ENCODE results near the gene ALKBH7.
"Not testable (repeated sequence)": the region's sequence is repeated elsewhere in the genome, so short reads cannot be mapped to it uniquely, and the experiment has no call there.

ALKBH7 gene, protein sequence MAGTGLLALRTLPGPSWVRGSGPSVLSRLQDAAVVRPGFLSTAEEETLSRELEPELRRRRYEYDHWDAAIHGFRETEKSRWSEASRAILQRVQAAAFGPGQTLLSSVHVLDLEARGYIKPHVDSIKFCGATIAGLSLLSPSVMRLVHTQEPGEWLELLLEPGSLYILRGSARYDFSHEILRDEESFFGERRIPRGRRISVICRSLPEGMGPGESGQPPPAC
- total RNA-seq: 12.9 to 25.0 (median 19.6) reads per million in 4 experiments

DNA sequence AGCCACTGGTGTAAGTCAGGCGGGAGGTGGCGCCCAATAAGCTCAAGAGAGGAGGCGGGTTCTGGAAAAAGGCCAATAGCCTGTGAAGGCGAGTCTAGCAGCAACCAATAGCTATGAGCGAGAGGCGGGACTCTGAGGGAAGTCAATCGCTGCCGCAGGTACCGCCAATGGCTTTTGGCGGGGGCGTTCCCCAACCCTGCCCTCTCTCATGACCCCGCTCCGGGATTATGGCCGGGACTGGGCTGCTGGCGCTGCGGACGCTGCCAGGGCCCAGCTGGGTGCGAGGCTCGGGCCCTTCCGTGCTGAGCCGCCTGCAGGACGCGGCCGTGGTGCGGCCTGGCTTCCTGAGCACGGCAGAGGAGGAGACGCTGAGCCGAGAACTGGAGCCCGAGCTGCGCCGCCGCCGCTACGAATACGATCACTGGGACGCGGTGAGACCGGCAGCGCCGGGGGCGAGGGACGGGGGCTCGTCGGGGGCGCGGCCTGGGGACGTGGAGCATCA, at the start of gene ALKBH7:
ALKBH7 (plus strand) TSS at position 201 of the 502 bp plus-strand sequence; CDS start at position 228, 27 bp downstream.
- peak; percentile 91 for DNase-seq

DNA sequence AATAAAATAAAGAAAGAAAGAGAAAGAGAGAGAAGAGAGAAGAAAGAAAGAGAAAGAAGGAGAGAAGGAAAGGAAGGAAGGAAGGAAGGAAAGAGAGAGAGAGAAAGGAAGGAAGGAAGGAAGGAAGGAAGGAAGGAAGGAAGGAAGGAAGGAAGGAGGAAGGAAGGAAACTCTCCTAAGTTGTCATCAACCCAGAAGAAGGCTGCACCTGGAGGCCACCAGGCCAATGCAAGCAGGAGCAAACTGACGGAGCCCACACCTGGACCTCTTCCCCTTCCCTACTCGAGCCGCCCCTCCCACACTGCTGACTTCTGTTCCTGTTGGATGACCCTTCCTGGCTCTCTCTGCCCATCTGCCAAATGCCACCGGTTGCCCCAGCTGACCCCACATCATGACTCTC, 47.8 kb upstream of the ALKBH7 start:
- DNase-seq: no peak

DNA sequence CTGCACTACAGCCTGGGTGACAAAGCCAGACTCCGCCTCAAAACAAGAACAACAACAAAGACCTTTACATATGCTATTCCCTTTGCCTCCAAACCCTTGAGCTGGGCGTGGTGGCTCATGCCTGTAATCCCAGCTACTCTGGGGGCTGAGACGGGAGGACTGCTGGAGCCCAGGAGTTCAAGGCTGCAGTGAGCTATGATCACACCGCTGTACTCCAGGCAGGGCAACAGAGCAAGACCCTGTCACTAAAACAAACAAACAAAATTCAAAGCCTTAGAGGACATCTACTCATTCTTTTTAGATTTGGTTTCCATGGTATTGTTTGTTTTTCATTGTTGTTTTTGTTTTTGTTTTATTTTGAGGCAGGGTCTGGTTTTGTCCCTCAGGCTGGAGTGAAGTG, 47.0 kb upstream of the ALKBH7 start:
- no peak for DNase-seq

DNA sequence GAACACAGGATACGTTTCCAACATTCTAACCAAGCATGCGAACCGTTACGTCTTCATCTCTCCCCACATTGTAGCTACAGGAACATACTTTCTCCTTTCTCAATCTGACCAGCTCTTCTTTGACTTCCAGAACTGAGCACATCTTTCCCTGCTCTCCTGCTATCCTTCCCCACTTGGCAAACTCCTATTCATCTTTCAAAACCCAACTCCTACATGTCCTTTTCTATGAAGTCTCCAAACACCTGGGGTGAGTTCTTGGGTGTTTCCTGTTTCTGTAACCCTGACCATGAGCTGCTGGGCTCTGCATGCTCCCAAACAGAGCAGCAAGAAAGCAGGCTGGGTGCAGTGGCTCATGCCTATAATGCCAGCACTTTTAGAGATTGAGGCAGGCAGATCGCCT, 45.8 kb upstream of the ALKBH7 start:
- DNase-seq: no peak

DNA sequence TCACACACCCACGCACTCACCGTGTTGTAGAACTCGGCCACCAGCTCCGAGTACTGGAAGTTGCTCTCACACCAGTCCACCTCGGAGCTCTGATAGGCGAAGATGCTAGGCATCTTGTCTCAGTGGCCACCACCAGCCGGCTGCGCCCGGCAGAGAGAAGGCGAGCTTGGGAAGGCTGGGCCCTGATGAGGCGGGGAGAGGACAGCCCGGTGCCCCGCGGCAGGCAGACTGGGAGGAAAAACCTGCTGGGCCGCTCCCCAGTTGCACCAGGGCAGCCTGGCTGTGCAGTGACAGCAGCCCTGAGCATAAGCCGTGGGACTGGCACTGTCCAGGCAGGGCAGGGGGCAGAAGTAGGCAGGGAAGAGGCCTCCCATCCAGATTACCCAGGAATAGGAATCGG, 39.2 kb upstream of the ALKBH7 start, which contains the start of gene ACER1:
ACER1 (minus strand) TSS at position 174 of the 400 bp plus-strand sequence; CDS start at position 113, 61 bp downstream.
- DNase-seq: no peak

DNA sequence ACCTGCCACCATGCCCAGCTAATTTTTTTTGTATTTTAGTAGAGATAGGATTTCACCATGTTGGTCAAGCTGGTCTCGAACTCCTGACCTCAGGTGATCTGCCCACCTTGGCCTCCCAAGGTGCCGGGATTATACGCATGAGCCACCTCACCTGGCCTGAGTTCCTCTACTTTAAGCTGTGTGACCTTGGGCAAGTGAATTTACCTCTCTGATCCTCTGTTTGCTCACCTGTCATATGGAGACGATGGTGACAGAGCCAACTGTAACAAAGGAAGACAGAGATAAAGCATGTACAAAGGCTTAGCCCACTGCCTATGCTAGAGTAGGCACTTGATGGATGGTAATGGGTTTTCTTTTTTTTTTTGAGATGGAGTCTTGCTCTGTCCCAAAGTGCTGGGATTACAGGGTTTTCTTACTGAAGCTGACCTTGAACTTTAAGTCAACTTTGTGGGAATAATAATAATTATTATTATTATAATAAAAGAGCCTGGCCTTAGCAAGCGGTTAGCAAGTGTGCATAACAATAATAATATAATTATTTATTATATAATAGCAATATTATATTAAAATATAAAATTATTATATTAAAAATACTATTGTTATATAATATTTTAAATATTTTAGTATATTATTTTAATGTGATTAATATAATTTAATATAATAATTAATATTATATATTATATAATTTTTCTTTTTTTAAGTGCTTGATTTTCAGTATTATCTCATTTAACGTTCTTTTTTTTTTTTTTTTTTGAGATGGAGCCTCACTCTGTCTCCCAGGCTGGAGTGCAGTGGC, 37.9 kb upstream of the ALKBH7 start:
- DNase-seq: no peak

DNA sequence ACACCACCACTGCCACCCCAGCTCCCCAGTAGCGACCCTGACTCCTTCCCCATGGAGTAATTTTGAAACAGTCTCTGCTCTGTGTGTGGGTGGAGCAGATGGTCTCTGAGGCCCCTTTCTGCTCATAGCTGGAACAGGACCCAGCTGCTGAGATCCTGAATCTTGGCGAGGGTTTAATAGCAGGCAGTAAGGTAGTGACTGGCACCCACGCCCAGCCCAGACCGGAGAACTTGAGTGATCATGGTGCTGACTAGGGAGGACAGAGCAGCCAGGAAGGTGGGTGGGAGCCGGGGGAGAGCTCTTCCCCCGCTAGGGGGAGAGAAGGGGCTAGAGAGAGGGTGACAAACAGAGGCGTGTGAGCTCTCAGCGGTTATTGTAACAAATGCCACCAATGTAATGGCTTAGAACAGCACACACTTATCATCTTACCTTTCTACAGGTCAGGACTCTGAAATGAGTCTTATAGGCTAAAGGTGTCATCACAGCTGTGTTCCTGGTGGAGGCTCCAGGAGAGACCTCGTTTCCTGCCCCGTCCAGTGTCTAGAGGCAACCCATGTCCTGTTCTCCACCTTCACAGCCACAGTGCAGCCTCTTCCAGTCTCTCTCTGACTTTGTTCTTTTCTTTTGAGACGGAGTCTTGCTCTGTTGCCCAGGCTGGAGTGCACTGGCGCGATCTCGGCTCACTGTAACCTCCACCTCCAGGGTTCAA, 31.9 kb upstream of the ALKBH7 start:
- DNase-seq: no peak

DNA sequence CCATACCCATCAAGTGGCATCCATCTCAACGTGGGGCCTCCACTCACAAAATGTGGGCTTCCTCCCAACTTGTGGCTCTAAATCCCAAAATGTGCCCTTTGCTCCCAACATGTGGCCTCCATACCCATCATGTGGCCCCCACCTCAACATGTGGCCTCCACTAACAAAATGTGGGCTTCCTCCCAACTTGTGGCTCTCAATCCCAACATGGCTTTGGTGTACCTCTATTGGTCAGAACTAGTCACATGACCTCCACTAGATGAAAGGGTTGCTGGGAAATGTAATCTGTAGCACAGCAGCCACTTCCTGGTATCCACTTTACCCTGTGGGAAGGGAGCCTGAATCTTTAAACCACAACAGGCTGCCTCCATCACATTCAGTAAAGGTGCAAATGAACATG, 29.1 kb upstream of the ALKBH7 start:
- DNase-seq: no peak

DNA sequence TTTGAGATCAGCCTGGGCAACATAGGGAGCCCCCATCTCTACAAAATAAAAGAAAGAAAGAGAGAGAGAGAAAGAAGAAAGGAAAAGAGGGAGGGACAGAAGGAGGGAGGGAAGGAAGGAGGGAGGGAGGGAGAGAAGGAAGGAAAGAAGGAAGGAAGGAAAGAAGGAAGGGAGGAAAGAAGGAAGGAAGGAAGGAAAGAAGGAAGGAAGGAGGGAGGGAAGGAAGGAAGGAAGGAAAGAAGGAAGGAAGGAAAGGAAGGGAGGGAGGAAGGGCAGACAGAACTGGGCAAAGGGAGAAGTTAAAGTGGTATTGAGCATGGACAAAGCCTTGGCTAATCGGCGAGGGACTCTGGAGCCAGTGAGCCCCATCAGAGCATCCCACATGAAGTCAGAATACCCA, 23.3 kb upstream of the ALKBH7 start:
- not testable (repeated sequence) for DNase-seq

DNA sequence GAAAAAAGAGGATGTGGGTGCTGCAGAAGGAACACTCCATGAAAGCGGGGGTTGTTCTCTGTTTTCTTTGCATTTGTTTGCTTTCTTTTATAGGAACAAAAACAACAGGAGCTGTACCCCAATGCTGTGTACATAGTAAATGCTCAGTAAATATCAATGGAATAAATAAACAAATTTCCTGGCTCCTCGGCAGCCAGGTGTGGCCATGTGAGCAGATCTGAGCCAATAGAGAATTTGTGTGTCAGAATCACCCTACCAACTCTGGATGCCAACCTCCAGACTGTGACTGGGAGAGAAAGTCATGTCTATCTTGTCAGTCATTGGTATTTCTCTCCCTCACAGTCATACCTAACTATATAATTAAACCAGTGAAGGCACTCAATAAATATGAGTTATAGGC, 21.9 kb upstream of the ALKBH7 start:
- DNase-seq: no peak

DNA sequence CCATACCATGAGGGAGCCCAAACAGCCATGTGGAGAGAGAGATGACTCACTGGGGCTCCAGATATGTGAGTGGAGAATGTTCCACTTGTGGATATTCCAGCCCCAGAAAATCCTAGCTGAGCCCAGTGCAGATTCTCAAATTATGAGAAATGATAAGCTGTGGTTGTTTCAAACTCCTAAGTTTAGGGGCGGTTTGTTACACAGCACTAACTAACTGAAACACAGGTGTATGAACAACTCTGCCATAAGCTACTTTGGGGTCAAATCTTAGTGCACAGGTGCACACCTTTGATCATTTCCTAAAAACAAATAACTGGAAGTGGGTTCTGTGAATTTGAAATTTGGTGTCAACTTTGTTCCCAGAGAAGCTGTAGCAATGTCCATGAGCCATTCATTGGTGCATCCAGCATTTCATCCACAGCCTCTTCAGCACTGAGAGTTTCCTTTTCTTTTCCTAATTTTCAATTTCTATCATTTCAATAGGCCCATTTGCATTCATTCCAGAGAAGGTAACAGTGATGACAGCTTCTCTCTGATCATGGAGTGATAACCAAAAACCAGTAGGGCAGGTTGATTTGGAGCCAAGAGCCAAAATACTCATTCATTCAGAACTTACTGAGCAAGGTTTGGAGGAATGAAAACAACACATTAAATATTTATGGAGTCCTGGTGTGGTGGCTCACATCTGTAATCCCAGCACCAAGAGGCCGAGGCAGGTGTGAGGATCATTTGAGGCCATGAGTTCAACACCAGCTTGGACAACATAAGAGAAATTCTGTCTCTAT, 20.0 kb upstream of the ALKBH7 start:
- no peak for DNase-seq

DNA sequence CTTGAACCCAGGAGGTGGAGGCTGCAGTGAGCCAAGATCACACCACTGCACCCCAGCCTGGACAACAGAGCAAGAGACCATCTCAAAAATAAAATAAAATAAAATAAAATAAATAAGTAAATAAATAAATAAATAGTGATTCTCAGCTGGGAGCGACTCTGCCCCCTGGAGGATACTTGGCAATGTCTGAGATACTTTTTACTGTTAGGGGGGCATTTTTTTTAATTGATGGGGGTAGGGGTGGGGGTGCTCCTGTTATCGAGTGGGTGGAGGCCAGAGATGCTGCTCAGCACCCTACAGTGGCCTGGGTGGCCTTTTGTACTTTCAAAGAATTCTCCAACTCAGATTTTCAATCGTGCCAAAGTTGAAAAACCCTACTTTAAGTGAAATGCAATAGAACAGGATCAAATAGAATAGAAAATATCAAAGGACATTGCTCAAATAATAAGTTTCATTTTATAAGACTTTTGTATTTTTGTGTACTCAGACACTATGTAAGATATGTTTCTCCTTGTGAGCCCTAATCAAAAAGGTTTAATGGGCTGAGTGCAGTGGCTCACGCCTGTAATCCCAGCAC, 18.4 kb upstream of the ALKBH7 start:
- no peak for DNase-seq

DNA sequence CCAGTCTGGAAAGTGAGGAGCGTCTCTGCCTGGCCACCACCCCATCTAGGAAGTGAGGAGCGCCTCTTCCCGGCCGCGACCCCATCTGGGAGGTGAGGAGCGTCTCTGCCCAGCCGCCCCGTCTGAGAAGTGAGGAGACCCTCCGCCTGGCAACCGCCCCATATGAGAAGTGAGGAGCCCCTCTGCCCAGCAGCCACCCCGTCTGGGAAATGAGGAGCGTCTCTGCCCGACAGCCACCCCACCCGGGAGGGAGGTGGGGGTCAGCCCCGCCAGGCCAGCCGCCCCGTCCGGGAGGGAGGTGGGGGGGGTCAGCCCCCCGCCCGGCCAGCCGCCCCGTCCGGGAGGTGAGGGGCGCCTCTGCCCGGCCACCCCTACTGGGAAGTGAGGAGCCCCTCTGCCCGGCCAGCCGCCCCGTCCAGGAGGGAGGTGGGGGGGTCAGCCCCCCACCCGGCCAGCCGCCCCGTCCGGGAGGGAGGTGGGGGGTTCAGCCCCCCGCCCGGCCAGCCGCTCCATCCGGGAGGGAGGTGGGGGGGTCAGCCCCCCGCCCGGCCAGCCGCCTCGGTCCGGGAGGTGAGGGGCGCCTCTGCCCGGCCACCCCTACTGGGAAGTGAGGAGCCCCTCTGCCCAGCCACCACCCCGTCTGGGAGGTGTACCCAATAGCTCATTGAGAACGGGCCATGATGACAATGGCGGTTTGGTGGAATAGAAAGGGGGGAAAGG, 17.1 kb upstream of the ALKBH7 start:
- not testable (repeated sequence) for DNase-seq

DNA sequence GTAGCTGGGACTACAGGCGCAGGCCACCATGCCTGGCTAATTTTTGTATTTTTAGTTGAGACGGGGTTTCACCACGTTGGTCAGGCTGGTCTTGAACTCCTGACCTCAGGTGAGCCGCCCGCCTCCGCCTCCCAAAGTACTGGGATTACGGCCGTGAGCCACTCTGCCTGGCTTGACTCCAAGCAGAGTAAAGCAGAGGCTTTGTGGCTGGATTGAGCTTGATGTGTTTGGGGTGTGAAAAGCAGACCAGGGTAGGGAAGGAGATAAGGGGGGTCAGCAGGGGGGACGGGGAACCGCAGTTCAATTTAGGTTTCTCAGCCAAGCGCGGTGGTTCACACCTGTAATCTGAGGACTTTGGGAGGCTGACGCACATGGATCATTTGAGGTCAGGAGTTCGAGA, 15.4 kb upstream of the ALKBH7 start:
- no peak for DNase-seq

DNA sequence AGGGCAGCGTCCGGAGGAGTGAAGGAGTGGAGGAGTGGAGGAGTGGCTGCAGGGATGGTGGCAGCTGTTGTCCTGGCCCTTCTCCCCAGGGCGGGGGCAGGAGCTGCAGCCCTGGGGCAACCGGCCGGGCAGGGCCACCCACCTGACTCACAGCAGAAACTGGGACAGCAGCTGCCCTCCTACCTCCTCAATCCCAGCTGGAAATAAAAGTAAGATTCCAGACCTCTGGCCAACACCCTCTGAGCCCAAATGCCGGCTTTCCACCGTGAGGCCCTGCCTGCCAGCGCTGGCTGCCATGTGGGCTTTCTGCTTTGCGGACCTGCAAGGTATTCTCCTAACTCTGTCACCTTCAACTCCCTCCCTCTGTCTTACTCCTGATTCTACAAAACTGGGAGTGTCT, 14.6 kb upstream of the ALKBH7 start:
- DNase-seq: no peak

DNA sequence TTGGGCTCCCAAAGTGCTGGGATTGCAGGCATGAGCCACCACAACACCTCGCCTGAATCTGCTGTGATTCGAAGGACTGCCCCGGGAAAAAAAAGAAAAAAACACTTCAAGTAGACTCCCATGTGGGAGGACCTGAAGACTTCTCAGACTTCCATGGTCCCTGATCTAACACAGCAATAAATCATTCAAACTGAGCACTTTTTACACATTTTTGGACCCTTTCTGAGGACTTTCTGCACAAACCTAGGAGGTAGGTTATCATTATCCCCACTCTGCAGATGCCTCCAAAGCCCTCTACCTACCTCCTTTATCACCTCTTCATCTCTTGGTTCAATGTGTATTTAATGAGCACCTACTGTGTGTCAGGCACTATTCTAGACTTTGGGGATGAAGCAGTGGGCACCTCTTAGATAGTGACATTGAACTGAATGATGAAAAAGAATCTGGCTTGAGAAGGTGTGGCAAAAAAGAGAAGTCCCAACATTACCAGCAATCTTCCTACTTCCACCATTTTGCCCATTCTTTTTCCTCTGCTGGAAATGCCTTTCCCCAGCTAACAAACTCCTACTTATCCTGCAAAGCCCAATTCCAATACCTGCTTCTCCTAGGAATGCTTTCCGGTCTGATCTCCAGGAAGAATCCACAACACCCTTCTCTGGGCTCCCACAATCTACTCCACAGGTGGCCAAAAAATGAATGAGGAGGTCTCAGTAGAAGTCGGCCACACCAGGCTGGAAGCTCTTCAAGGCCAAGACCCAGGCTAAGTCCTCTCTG, 12.8 kb upstream of the ALKBH7 start:
- DNase-seq: no peak

DNA sequence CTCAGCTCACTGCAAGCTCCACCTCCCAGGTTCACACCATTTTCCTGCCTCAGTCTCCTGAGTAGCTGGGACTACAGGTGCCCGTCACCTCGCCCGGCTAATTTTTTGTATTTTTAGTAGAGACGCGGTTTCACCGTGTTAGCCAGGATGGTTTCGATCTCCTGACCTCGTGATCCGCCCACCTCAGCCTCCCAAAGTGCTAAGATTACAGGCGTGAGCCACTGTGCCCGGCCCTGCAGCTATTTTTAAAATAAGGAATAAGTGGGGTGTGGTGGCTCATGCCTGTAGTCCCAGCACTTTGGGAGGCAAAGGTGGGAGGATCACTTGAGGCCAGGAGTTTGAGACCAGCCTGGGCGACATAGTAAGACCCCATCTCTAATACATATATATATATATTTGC, 12.1 kb upstream of the ALKBH7 start:
- DNase-seq: not testable (repeated sequence)

DNA sequence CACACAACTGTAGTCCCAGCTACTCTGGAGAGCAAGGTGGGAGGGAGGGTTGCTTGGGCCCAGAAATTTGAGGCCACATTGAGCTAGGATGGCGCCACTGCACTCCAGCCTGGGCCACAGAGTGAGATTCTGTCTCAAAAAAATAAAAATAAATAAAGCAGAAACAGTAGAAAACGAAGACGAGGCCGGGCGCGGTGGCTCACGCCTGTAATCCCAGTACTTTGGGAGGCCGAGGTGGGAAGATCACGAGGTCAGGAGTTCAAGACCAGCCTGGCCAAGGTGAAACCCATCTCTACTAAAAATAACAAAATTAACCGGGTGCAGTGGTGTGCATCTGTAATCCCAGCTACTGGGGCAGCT, 11.8 kb upstream of the ALKBH7 start:
- not testable (repeated sequence) for DNase-seq

DNA sequence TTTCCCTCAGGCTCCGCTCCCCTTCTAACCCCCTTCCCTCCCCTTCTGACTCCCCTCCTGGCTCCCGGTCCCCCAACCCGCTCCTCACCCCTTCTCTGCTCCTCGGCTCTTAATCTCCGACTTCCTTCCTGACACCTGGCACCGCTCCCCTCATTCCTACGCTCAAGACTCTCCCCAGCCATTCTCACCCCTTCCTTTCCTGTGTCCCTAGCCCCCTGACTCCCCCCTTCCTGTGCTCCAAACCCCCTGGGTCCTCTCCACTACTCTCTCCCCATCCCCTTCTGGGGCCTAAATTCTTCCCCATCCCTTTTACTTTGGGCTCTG, 10.6 kb upstream of the ALKBH7 start:
- DNase-seq: no peak

DNA sequence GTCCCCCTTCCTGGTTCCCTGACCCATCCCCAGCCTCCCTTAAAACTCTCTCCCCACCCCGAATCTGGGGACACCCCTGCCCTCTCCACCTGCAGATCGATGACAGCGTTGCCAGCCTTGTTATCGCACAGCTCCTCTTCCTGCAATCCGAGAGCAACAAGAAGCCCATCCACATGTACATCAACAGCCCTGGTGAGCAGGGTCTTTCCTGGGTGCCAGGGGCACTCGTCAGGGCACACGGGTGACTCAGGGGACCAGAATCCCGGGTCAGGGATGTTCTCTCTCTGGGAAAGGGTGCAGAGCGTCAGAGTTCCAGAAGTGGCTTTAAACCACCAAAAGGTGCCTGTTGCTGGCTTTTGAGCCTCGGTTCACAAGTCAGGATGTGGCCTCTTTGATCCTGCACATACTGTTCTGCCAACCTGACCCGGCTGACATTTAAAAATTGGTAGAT, 10.2 kb upstream of the ALKBH7 start:
- DNase-seq: no peak

DNA sequence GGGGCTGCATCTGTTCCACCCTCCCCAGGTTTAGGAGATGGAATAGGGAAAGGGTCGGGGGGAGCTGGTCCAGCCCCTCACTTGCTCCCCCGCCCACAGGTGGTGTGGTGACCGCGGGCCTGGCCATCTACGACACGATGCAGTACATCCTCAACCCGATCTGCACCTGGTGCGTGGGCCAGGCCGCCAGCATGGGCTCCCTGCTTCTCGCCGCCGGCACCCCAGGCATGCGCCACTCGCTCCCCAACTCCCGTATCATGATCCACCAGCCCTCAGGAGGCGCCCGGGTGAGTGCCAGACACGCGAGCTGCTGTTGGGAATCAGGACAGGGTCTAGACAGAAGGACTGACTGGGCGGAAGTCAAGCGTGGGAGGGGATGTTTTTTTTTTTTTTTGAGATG, 8.2 kb upstream of the ALKBH7 start:
- no peak for DNase-seq
